Uterus (tissue), 4 donors: ENCODE results near the gene TCF3. TPM values are rescaled to one million over a fixed set of nuclear protein-coding genes. Genes with fewer than 3 reads are reported as not detected.
"Not testable (repeated sequence)": the region's sequence is repeated elsewhere in the genome, so short reads cannot be mapped to it uniquely, and the experiment has no call there.

Source experiments
- DNase-seq, 2 donors: peaks; one replicate each; pipeline ENCODE4 v3.0.0-alpha.2; 2019 to 2020
- H3K27ac ChIP-seq, 2 donors: fragments of 200-600 bp; sonication (generic); 1 replicate in 1 of 2; 2 replicates in 1 of 2; pipeline ENCODE4 v1.5.1; 2016 to 2018
- H3K27me3 ChIP-seq, 2 donors: fragments of 200-600 bp; sonication (generic); one replicate each; pipeline ENCODE4 v1.5.1; 2018 to 2019; ENCODE audit warnings: control low read depth in 1 of 2
- H3K36me3 ChIP-seq, 2 donors: fragments of 200-600 bp; sonication (generic); one replicate each; pipeline ENCODE4 v1.5.1; 2019; ENCODE audit warnings: control low read depth in 1 of 2
- H3K4me1 ChIP-seq, 2 donors: fragments of 200-600 bp; sonication (generic); one replicate each; pipeline ENCODE4 v1.5.1; 2018 to 2019; ENCODE audit warnings: control low read depth in 1 of 2
- H3K4me3 ChIP-seq, 2 donors: fragments of 200-600 bp; sonication (generic); 1 replicate in 1 of 2; 2 replicates in 1 of 2; pipeline ENCODE4 v1.5.1; 2018 to 2019; ENCODE audit warnings: mild to moderate bottlenecking in 1 of 2
- H3K9me3 ChIP-seq, 2 donors: fragments of 200-600 bp; sonication (generic); one replicate each; pipeline ENCODE4 v1.5.1; 2019; ENCODE audit warnings: control low read depth in 1 of 2
- POLR2A ChIP-seq, 2 donors: fragments of 450-650 bp; IDR thresholded peaks; one replicate each; pipeline ENCODE4 v1.6.1; 2016; ENCODE audit warnings: antibody characterized with exemption in 2 of 2, mild to moderate bottlenecking in 1 of 2, moderate library complexity in 1 of 2
- intact Hi-C: fragments of 100-400 bp; cut with DNase I; formaldehyde crosslinking; loops from one replicate; pipeline ENCODE4 v1.15.1; 2023; ENCODE audit warnings: low total_unique reads
- total RNA-seq, 4 donors: library from RNA; depleted of rRNA in 3 of 4; stranded (reverse); fragments of >200 nt in 3 of 4; gene quantifications; one replicate each; pipeline versions ENCODE4 v1.1.0 to v1.2.4, GENCODE V29; 2014 to 2023
- TF ChIP-seq, protein P1 (sequence below), 4 experiments: fragments of 200-600 bp in 2 of 4; fragments of 450-650 bp in 2 of 4; sonication (generic) in 2 of 4; IDR thresholded peaks; one replicate each; pipeline ENCODE4 v1.5.1; 2016 to 2019; ENCODE audit warnings: antibody characterized with exemption in 4 of 4, mild to moderate bottlenecking in 2 of 4, moderate library complexity in 1 of 4
- donor health status: DM: yes; HTN: yes; CAD: no.

Gene TCF3
- total RNA-seq, 4 donors from 2014 or later = 15.6 to 132 (median 65.7) TPM

GRCh38 chr19:1672769-1673644 lies 20.6 kb upstream of the TCF3 start:
- Histone ChIP-seq H3K27ac (no peak overlapping the region), H3K4me3 (no peak overlapping the region), H3K9me3 (no peaks in the 10 kb centered on the region), H3K36me3 (no peaks in the 10 kb centered on the region), H3K27me3 (peaks cover 25 to 50% of the 10 kb centered on the region in 2 donors), H3K4me1 (peaks cover 0 to 14% of the 10 kb centered on the region in 2 donors)
- no peak for DNase-seq
- TF ChIP-seq, protein P1, sequence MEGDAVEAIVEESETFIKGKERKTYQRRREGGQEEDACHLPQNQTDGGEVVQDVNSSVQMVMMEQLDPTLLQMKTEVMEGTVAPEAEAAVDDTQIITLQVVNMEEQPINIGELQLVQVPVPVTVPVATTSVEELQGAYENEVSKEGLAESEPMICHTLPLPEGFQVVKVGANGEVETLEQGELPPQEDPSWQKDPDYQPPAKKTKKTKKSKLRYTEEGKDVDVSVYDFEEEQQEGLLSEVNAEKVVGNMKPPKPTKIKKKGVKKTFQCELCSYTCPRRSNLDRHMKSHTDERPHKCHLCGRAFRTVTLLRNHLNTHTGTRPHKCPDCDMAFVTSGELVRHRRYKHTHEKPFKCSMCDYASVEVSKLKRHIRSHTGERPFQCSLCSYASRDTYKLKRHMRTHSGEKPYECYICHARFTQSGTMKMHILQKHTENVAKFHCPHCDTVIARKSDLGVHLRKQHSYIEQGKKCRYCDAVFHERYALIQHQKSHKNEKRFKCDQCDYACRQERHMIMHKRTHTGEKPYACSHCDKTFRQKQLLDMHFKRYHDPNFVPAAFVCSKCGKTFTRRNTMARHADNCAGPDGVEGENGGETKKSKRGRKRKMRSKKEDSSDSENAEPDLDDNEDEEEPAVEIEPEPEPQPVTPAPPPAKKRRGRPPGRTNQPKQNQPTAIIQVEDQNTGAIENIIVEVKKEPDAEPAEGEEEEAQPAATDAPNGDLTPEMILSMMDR (IDR thresholded peaks at IDR 0.05) = no peak
- TF ChIP-seq POLR2A (IDR thresholded peaks at IDR 0.05) = no peak
- intact Hi-C loops = no loop called here

- peak in 1 of 2 donors; percentile 34 for DNase-seq
- H3K4me3 ChIP-seq = no peak overlapping the region
- H3K27me3 ChIP-seq = peaks cover 25 to 57% of the 10 kb centered on the region in 2 donors
These were observed 19.8 kb upstream of the TCF3 start for GRCh38 chr19:1672038-1672768.

DNA sequence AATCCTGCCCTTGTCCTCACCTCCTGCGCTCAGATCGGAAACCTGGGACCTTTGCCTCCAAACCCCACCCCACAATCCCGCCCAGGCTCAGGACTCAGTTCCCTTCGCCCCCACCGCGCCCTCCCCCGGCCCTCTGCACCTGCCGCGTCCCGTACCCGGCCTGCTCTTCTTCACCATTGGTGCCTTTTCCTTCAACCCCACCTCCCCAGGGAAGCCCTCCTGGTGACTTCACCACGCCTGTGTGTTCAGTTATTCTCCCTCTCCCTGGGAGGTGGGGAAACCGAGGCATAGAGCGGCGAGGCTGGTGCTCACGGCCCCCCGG lies 19.3 kb upstream of the TCF3 start:
- DNase-seq = no peak
- H3K4me1 ChIP-seq = peaks cover 0 to 14% of the 10 kb centered on the region in 2 donors
- H3K4me3 ChIP-seq = no peak overlapping the region
- TF ChIP-seq, protein P1 (IDR thresholded peaks at IDR 0.05) = no peak
- TF ChIP-seq POLR2A (IDR thresholded peaks at IDR 0.05) = no peak
- no peaks in the 10 kb centered on the region for H3K9me3 ChIP-seq
- intact Hi-C loops = no loop called here
- no peaks in the 10 kb centered on the region for H3K36me3 ChIP-seq
- H3K27ac ChIP-seq = no peak overlapping the region
- H3K27me3 ChIP-seq = peaks cover 25 to 58% of the 10 kb centered on the region in 2 donors

More at GRCh38 chr19:1672038-1672768, 19.8 kb upstream of the TCF3 start:
- TF ChIP-seq POLR2A (IDR thresholded peaks at IDR 0.05) = no peak
- TF ChIP-seq, protein P1 (IDR thresholded peaks at IDR 0.05) = peak; percentile 46 to 76 (median 56)
- H3K27ac ChIP-seq = no peak overlapping the region
- peaks cover 0 to 14% of the 10 kb centered on the region in 2 donors for H3K4me1 ChIP-seq
- no peaks in the 10 kb centered on the region for H3K36me3 ChIP-seq
- no peaks in the 10 kb centered on the region for H3K9me3 ChIP-seq
- intact Hi-C loops = no loop called here

GRCh38 chr19:1670747-1671146 lies 18.3 kb upstream of the TCF3 start:
- H3K9me3 ChIP-seq, H3K4me3 ChIP-seq, H3K27ac ChIP-seq, DNase-seq, H3K36me3 ChIP-seq, intact Hi-C loops: not testable (repeated sequence)
- Histone ChIP-seq H3K4me1 (peaks cover 0 to 14% of the 10 kb centered on the region in 2 donors), H3K27me3 (peaks cover 18 to 52% of the 10 kb centered on the region in 2 donors)

- intact Hi-C loops = no loop called here
- Histone ChIP-seq H3K27ac (no peak overlapping the region), H3K9me3 (no peaks in the 10 kb centered on the region), H3K27me3 (peaks cover 18 to 41% of the 10 kb centered on the region in 2 donors), H3K36me3 (no peaks in the 10 kb centered on the region), H3K4me3 (no peak overlapping the region), H3K4me1 (peaks cover 0 to 14% of the 10 kb centered on the region in 2 donors)
- TF ChIP-seq POLR2A (IDR thresholded peaks at IDR 0.05) = no peak
- TF ChIP-seq, protein P1 (IDR thresholded peaks at IDR 0.05) = no peak
- DNase-seq = no peak
These were observed 16.3 kb upstream of the TCF3 start for GRCh38 chr19:1668486-1669270.
